Right lobe of liver (tissue), 6 donors: ENCODE measurements around the gene KLC1. TPM values are rescaled to one million over a fixed set of nuclear protein-coding genes. Genes with fewer than 3 reads are reported as not detected.
"Not testable (repeated sequence)": the region's sequence is repeated elsewhere in the genome, so short reads cannot be mapped to it uniquely, and the experiment has no call there.

ENCODE experiments used
- ATAC-seq, 4 donors: fragments of 200-7000 bp; cut with Tn5 transposase; one replicate each; pipeline ENCODE4 v1.9.1; 2020; ENCODE audit warnings: mild to moderate bottlenecking in 4 of 4, moderate library complexity in 4 of 4
- DNase-seq, 3 donors: peaks; one replicate each; pipeline ENCODE4 v3.0.0-alpha.2; 2020
- H3K27ac ChIP-seq, 3 donors: fragments of 200-600 bp; one replicate each; pipeline ENCODE4 v1.8.0; 2022
- H3K27me3 ChIP-seq, 2 donors: fragments of 200-600 bp; one replicate each; pipeline ENCODE4 v1.8.0; 2022
- H3K36me3 ChIP-seq, 4 donors: fragments of 200-600 bp; sonication (generic) in 1 of 4; one replicate each; pipeline versions ENCODE4 v1.5.1 to v1.8.0; 2017 to 2022; ENCODE audit warnings: control low read depth in 1 of 4
- H3K4me1 ChIP-seq, 4 donors: fragments of 200-600 bp; sonication (generic) in 1 of 4; one replicate each; pipeline versions ENCODE4 v1.5.1 to v1.8.0; 2017 to 2022; ENCODE audit warnings: control low read depth in 1 of 4
- H3K4me3 ChIP-seq, 3 donors: fragments of 200-600 bp; one replicate each; pipeline ENCODE4 v1.8.0; 2022
- H3K9me3 ChIP-seq, 4 donors: fragments of 200-600 bp; sonication (generic) in 1 of 4; one replicate each; pipeline versions ENCODE4 v1.5.1 to v1.8.0; 2017 to 2022; ENCODE audit warnings: control low read depth in 1 of 4
- POLR2A ChIP-seq: fragments of 450-650 bp; IDR thresholded peaks from one replicate; pipeline ENCODE4 v1.6.1; 2017; ENCODE audit warnings: antibody characterized with exemption, mild to moderate bottlenecking
- WGBS: methylation state at CpG from one replicate; pipeline ENCODE4 v1.1.6; 2018; ENCODE audit warnings: low coverage, low lambda C conversion rate; ENCODE audit not compliant: insufficient coverage; ENCODE audit errors: missing lambda C conversion rate; 5-methylcytosine and 5-hydroxymethylcytosine counted together
- intact Hi-C, 2 donors: fragments of 100-400 bp; cut with DNase I; formaldehyde crosslinking; loops; one replicate each; pipeline versions ENCODE4 v1.11.2 to v1.14.1; 2022
- total RNA-seq, 6 experiments: library from RNA; depleted of rRNA in 2 of 6; stranded (reverse); fragments of >200 nt in 2 of 6; fragmentation: NEBNext Ultra II Directional in 3 of 6; extraction: Animal tissue kit (Norgen Biotek cat#: 25700) in 3 of 6; gene quantifications; one replicate each; pipeline versions ENCODE4 v1.1.0 to v1.2.4, GENCODE V29; 2016 to 2023
- TF ChIP-seq, protein P1 (sequence below), 4 donors: fragments of 200-600 bp in 3 of 4; fragments of 450-650 bp in 1 of 4; IDR thresholded peaks; one replicate each; pipeline versions ENCODE4 v1.5.1 to v1.8.0; 2016 to 2022; ENCODE audit warnings: antibody characterized with exemption in 4 of 4, mild to moderate bottlenecking in 2 of 4
- donor health status: DM: no; HTN: yes; CAD: no.
- donor health status: DM: no; HTN: no; CAD: no.
- donor health status: DM: no; HTN: no; CAD: no.
- donor health status: DM: no; HTN: yes; CAD: no.
- donor health status: DM: no; HTN: yes; CAD: no.

The KLC1 gene
- total RNA-seq, 6 experiments from 2014 or later: 45.8 to 78.9 (median 58.0) TPM

DNA sequence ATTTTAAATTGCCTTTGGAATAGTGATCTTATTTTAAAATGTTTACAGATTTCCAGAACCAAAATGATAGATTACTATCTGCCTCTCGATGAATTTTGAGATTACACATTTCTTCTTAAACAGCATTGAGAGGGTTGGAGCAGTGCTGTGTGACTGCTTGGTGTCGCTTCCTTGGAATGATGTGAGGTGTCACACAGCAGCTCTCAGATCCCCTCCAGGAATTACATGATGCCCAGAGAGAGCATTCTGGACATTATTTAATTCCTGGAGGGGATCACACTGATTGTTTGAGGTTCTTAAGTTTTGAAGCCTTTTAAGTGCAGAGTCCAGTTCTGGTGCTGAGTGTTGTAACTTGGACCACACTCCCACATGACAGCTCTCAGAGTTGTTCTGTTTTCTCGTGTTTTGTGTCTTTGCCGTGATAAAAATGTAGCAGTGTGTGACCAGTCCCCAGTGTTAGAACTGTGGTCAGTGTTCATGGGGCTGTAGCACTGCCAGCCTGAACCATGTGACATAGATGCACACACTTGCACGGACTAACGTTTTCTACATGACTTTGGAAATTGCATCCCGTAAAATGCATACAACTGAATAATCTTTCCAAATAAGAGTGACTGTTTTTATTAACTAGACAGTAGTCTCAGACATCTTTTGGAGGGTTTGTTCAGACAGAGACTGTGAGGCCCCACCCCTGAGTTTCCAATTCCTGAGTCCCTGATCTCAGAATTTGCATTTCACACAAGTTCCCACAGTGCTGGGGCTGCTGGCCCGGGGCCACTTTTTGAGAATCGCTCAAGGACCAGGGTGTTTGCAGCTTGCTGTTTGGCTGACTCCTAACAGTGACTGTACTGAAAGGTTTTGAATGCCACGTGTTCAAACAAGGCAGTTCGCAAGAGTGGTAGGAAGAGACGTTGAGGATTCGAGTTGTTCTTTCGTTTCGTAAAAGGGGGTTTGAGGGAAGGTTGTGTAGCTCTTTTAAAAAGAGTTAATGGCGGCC, 60.2 kb downstream of the KLC1 start:
- DNase-seq (no peak), ATAC-seq (no peak)
- peaks cover 0 to 54% (median 26%) of the 10 kb centered on the region in 4 donors for H3K36me3 ChIP-seq
- intact Hi-C loops: no loop called here
- TF ChIP-seq POLR2A: no peak
- TF ChIP-seq, protein P1, sequence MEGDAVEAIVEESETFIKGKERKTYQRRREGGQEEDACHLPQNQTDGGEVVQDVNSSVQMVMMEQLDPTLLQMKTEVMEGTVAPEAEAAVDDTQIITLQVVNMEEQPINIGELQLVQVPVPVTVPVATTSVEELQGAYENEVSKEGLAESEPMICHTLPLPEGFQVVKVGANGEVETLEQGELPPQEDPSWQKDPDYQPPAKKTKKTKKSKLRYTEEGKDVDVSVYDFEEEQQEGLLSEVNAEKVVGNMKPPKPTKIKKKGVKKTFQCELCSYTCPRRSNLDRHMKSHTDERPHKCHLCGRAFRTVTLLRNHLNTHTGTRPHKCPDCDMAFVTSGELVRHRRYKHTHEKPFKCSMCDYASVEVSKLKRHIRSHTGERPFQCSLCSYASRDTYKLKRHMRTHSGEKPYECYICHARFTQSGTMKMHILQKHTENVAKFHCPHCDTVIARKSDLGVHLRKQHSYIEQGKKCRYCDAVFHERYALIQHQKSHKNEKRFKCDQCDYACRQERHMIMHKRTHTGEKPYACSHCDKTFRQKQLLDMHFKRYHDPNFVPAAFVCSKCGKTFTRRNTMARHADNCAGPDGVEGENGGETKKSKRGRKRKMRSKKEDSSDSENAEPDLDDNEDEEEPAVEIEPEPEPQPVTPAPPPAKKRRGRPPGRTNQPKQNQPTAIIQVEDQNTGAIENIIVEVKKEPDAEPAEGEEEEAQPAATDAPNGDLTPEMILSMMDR (IDR thresholded peaks at IDR 0.05): no peak
- H3K4me3 ChIP-seq: no peak overlapping the region
- H3K9me3 ChIP-seq: no peaks in the 10 kb centered on the region
- no peaks in the 10 kb centered on the region for H3K4me1 ChIP-seq
- WGBS: 73% methylated on average over 13 of the region's 16 CpGs
- H3K27ac ChIP-seq: no peak overlapping the region
- no peaks in the 10 kb centered on the region for H3K27me3 ChIP-seq

DNA sequence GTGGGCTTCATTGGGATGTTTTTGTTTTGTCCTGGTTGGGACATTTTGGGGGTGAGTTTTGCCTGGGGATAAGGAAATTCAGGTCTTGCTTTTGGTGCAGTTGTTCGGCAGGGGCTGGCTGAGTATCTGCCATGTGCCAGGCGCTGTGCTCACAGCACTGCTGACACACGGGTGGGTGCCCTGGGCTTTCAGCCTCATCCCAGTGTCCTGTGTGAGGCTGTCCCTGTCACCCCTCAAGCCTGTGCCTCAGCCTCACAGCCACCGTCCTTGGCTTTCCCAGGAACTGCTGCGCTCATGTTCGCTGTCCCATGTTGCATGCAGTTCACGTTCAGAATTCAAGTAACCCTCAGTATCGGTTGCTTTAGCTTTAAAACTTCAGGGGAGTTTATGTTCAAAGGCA, 61.3 kb downstream of the KLC1 start:
- TF ChIP-seq POLR2A: no peak
- TF ChIP-seq, protein P1 (IDR thresholded peaks at IDR 0.05): no peak
- H3K36me3 ChIP-seq: peaks cover 0 to 53% (median 22%) of the 10 kb centered on the region in 4 donors
- H3K4me3 ChIP-seq: no peak overlapping the region
- WGBS: 89% methylated on average over 5 of the region's 8 CpGs
- no peaks in the 10 kb centered on the region for H3K4me1 ChIP-seq
- peak in 1 of 3 donors; percentile 32 for DNase-seq
- H3K27me3 ChIP-seq: no peaks in the 10 kb centered on the region
- H3K27ac ChIP-seq: no peak overlapping the region
- H3K9me3 ChIP-seq: no peaks in the 10 kb centered on the region
- ATAC-seq: peak in 1 of 4 donors; percentile 28
- intact Hi-C loops: no loop called here

DNA sequence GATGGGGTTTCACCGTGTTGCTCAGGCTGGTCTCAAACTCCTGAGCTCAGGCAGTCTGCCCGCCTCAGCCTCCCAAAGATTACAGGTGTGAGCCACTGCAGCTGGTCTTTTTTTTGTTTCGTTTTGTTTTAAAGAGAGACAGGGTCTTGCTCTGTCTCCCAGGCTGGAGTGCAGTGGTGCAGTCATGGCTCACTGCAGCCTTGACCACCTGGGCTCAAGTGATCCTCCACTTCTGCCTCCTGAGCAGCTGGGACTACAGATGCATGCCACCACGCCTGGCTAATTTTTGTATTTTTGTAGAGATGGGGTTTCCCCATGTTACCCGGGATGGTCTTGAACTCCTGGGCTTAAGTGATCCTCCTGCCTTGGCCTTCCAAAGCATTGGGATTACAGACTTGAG, 62.6 kb downstream of the KLC1 start:
- intact Hi-C loops, DNase-seq, H3K4me1 ChIP-seq, H3K4me3 ChIP-seq, ATAC-seq, H3K27me3 ChIP-seq, H3K27ac ChIP-seq, H3K9me3 ChIP-seq: not testable (repeated sequence)
- H3K36me3 ChIP-seq: peaks cover 0 to 46% (median 14%) of the 10 kb centered on the region in 4 donors
- WGBS: 82% methylated on average over 5 of the region's 5 CpGs

DNA sequence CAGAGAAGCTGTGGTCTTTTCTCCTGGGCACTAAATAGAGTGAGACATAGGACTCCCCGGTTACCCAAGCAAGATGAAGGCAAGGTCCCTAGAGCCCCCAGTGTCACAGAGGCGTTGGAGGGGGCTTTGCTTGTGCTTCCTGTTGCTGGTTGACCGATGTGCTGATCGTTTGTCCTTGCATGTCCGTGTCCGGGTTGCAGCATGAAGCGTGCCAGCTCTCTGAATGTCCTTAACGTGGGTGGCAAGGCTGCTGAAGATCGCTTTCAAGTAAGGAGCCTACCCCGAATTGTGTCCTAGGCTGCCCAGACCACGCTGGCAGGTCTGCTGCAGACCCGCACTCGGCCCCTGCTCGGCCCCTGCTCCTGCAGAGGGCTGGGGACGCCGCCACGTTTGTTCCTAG, 63.1 kb downstream of the KLC1 start:
- ATAC-seq (no peak), DNase-seq (no peak)
- H3K27me3 ChIP-seq: no peaks in the 10 kb centered on the region
- no peaks in the 10 kb centered on the region for H3K4me1 ChIP-seq
- 86% methylated on average over 1 of the region's 17 CpGs for WGBS
- intact Hi-C loops: no loop called here
- H3K27ac ChIP-seq: no peak overlapping the region
- no peak overlapping the region for H3K4me3 ChIP-seq
- H3K36me3 ChIP-seq: peaks cover 0 to 42% (median 13%) of the 10 kb centered on the region in 4 donors
- H3K9me3 ChIP-seq: no peaks in the 10 kb centered on the region
- TF ChIP-seq, protein P1 (IDR thresholded peaks at IDR 0.05): no peak
- no peak for TF ChIP-seq POLR2A

DNA sequence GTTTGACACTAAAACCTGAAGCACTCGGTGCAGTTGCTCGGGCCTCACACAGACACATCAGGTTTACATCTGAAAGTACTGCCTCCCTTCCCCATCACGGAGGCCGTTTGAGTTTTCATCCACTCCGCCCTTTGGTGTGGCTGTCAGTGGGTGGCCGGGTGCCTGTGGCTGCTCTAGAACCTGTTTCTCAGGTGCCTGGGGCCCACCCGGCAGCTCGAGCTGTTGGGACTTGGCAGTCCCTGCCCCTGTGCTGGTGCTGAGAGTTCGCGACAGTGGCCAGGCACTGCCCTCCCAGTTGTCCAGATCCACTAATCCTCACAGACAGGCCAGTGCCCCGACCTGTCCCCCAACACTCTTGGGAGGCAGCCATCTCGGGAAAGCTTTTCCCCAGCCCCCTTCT, 63.9 kb downstream of the KLC1 start:
- H3K4me1 ChIP-seq: no peaks in the 10 kb centered on the region
- DNase-seq (no peak), ATAC-seq (no peak)
- H3K27ac ChIP-seq: no peak overlapping the region
- WGBS: 93% methylated on average over 3 of the region's 12 CpGs
- H3K9me3 ChIP-seq: no peaks in the 10 kb centered on the region
- no peak overlapping the region for H3K4me3 ChIP-seq
- no peak for TF ChIP-seq POLR2A
- TF ChIP-seq, protein P1 (IDR thresholded peaks at IDR 0.05): no peak
- peaks cover 0 to 35% (median 12%) of the 10 kb centered on the region in 4 donors for H3K36me3 ChIP-seq
- H3K27me3 ChIP-seq: no peaks in the 10 kb centered on the region
- intact Hi-C loops: no loop called here
